NCI-H1105 treated with DMSO at 0.1 percent for 48 hours (cell line): ENCODE measurements around the gene FOXL1.
A peak's percentile ranks its signal among the peaks of the same experiment; 100 is the strongest.

ENCODE experiments used
- DNase-seq: peaks from one replicate; lab custom pipeline; 2025; lab: John Stamatoyannopoulos, UW

The FOXL1 gene

GRCh38 chr16:86568677-86569623, 9.4 kb upstream of the FOXL1 start:
- DNase-seq: no peak

GRCh38 chr16:86569701-86570447, 8.5 kb upstream of the FOXL1 start:
- DNase-seq: no peak

GRCh38 chr16:86570558-86571529, 7.5 kb upstream of the FOXL1 start:
- no peak for DNase-seq

GRCh38 chr16:86571530-86571915, 6.8 kb upstream of the FOXL1 start:
- DNase-seq: no peak

- DNase-seq: no peak
These were observed 6.3 kb upstream of the FOXL1 start for GRCh38 chr16:86572041-86572521.

GRCh38 chr16:86572606-86573005, 5.7 kb upstream of the FOXL1 start:
- DNase-seq: no peak

- DNase-seq: no peak
These were observed 5.1 kb upstream of the FOXL1 start for GRCh38 chr16:86573215-86573614.

- DNase-seq: no peak
These were observed 4.5 kb upstream of the FOXL1 start for GRCh38 chr16:86573646-86574508.

GRCh38 chr16:86574646-86575045, 3.7 kb upstream of the FOXL1 start:
- no peak for DNase-seq

GRCh38 chr16:86575095-86575685, 3.2 kb upstream of the FOXL1 start:
- DNase-seq: no peak

GRCh38 chr16:86575754-86576557, 2.4 kb upstream of the FOXL1 start:
- DNase-seq: peak; percentile 80

- peak; percentile 85 for DNase-seq
These were observed 1.6 kb upstream of the FOXL1 start for GRCh38 chr16:86576591-86577313.

GRCh38 chr16:86577314-86577971, 906 bp upstream of the FOXL1 start:
- DNase-seq: peak; percentile 53

- DNase-seq: no peak
These were observed 390 bp downstream of the FOXL1 start for GRCh38 chr16:86578611-86579267.

GRCh38 chr16:86579268-86580062, 1.1 kb downstream of the FOXL1 start:
- no peak for DNase-seq

- DNase-seq: no peak
These were observed 1.9 kb downstream of the FOXL1 start for GRCh38 chr16:86580063-86580790.
